Sigmoid colon (tissue), 7 donors: ENCODE data around the gene SLC25A1. TPM values are rescaled to one million over a fixed set of nuclear protein-coding genes. Genes with fewer than 3 reads are reported as not detected.

Source experiments
- DNase-seq: peaks from one replicate; pipeline ENCODE4 v3.0.0-alpha.2; 2019
- H3K27ac ChIP-seq, 4 donors: fragments of 200-600 bp; sonication (generic); one replicate each; pipeline ENCODE4 v1.5.1; 2016 to 2019; ENCODE audit warnings: mild to moderate bottlenecking in 1 of 4
- H3K27me3 ChIP-seq, 3 donors: fragments of 200-600 bp; sonication (generic); one replicate each; pipeline ENCODE4 v1.5.1; 2019; ENCODE audit warnings: mild to moderate bottlenecking in 1 of 3
- H3K36me3 ChIP-seq, 4 donors: fragments of 200-600 bp; sonication (generic); one replicate each; pipeline ENCODE4 v1.5.1; 2016 to 2019
- H3K4me1 ChIP-seq, 4 donors: fragments of 200-600 bp; sonication (generic); one replicate each; pipeline ENCODE4 v1.5.1; 2017 to 2019
- H3K4me3 ChIP-seq, 4 donors: fragments of 200-600 bp; sonication (generic); one replicate each; pipeline ENCODE4 v1.5.1; 2017 to 2019; ENCODE audit warnings: mild to moderate bottlenecking in 2 of 4, moderate library complexity in 1 of 4
- H3K9me3 ChIP-seq, 4 donors: fragments of 200-600 bp in 3 of 4; sonication (generic) in 3 of 4; one replicate each; pipeline versions ENCODE4 v1.5.1 to v1.6.1; 2013 to 2019
- CTCF ChIP-seq, 4 experiments: fragments of 450-650 bp in 3 of 4; fragments of 200-600 bp in 1 of 4; IDR thresholded peaks; one replicate each; pipeline ENCODE4 v1.5.1; 2016 to 2019; ENCODE audit warnings: antibody characterized with exemption in 4 of 4, mild to moderate bottlenecking in 3 of 4, moderate library complexity in 2 of 4
- EP300 ChIP-seq, 4 donors: sonication (generic); formaldehyde crosslinking; IDR thresholded peaks; one replicate each; pipeline ENCODE4 v1.6.1; 2017; ENCODE audit warnings: antibody characterized with exemption in 4 of 4
- POLR2A ChIP-seq, 2 donors: fragments of 450-650 bp; IDR thresholded peaks; one replicate each; pipeline ENCODE4 v1.6.1; 2016; ENCODE audit warnings: antibody characterized with exemption in 2 of 2, mild to moderate bottlenecking in 2 of 2, moderate library complexity in 2 of 2
- POLR2AphosphoS5 ChIP-seq, 4 donors: sonication (generic); formaldehyde crosslinking; IDR thresholded peaks; one replicate each; pipeline ENCODE4 v1.6.1; 2017; ENCODE audit warnings: antibody characterized with exemption in 4 of 4
- WGBS, 2 donors: extraction: QIAGEN DNeasy Blood & Tissue Kit; methylation state at CpG; one replicate each; pipeline ENCODE4 v1.1.7; 2013; 5-methylcytosine and 5-hydroxymethylcytosine counted together
- intact Hi-C: fragments of 100-400 bp; cut with DNase I; formaldehyde crosslinking; loops from one replicate; pipeline ENCODE4 v1.15.1; 2023
- polyA plus RNA-seq, 3 donors: library from polyadenylated mRNA; stranded (reverse); fragments of 200-250 nt; gene quantifications; one replicate each; pipeline ENCODE4 v1.2.3, GENCODE V29; 2013
- total RNA-seq, 4 donors: library from RNA; depleted of rRNA; stranded (reverse); fragments of >200 nt; gene quantifications; one replicate each; pipeline ENCODE4 v1.1.0, GENCODE V29; 2016
- donor health status: healthy with polysubstance abuse.
- donor health status: Bipolar disorder and iron deficiency.
- donor health status: healthy.

SLC25A1 gene
- total and polyA plus RNA-seq, 7 donors = 28.2 to 146 (median 45.3) TPM

DNA sequence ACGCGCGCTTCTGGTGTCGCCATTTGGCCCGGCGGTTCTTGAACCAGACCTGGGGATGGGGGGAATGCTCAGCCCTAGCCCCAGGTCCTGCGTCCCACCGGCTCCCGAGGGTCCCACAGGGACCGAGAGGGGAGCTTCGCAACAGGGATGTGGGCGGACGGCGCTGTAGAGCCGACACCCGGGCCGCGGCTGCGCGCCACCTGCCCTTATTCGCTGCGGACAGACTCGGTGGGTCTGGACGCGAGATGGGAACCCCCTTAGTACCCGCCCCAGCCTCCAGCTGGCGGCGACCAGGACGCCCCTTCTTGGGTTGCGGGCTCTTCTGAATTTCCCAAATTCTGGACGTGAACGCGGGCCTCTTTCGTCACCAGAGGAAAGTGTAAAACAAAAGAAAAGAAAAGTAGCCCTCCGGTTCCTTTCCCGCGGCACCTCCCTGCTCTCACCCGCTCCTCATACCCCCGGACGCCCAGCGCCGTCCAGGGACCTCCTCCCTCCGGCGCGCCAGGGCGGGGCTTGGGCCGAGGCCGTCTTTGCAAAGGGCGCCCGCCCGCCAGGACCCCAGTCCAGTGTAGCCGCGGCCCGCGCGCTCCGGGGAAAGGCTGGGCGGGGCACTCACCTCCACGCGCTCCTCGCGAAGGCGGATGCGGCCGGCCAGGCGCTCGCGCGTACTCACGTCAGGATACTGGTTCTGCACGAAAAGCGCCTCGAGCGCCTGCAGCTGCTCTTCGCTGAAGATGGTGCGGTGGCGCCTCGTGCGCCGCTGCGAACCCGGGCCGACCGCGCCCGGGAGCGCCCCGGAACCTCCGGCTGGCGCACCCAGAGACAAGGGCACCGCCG, 29.3 kb downstream of the SLC25A1 start:
- WGBS, 2 donors = 4 to 6% methylated on average over 92 of the region's 92 CpGs
- Histone ChIP-seq H3K36me3 (no peaks in the 10 kb centered on the region), H3K27me3 (peaks cover 25 to 66% (median 50%) of the 10 kb centered on the region in 3 donors), H3K4me1 (peaks cover 0 to 14% (median 10%) of the 10 kb centered on the region in 4 donors), H3K4me3 (peak overlapping the region in 3 of 4 donors; percentile 5 to 30 (median 29)), H3K9me3 (no peaks in the 10 kb centered on the region), H3K27ac (no peak overlapping the region)
- intact Hi-C loops = loop anchor here (10.0 kb wide), 1 partner anchor 146 kb away; the partner anchor contains the start of gene CLTCL1
- DNase-seq = no peak
- TF ChIP-seq POLR2A (IDR thresholded peaks at IDR 0.05) = no peak
- TF ChIP-seq EP300 (IDR thresholded peaks at IDR 0.05) = no peak
- no peak for TF ChIP-seq POLR2AphosphoS5 (IDR thresholded peaks at IDR 0.05)
- TF ChIP-seq CTCF (IDR thresholded peaks at IDR 0.05) = no peak

- 37% methylated on average over 33 of the region's 33 CpGs for WGBS, 2 donors
- no peak for TF ChIP-seq EP300 (IDR thresholded peaks at IDR 0.05)
- no peak for TF ChIP-seq CTCF (IDR thresholded peaks at IDR 0.05)
- TF ChIP-seq POLR2AphosphoS5 (IDR thresholded peaks at IDR 0.05) = no peak
- TF ChIP-seq POLR2A (IDR thresholded peaks at IDR 0.05) = no peak
- peaks cover 25 to 59% (median 46%) of the 10 kb centered on the region in 3 donors for H3K27me3 ChIP-seq
- H3K4me3 ChIP-seq = peak overlapping the region in 1 of 4 donors; percentile 29
- no peaks in the 10 kb centered on the region for H3K9me3 ChIP-seq
- no peak overlapping the region for H3K27ac ChIP-seq
- DNase-seq = no peak
- peaks cover 0 to 19% (median 17%) of the 10 kb centered on the region in 4 donors for H3K4me1 ChIP-seq
- no peaks in the 10 kb centered on the region for H3K36me3 ChIP-seq
- intact Hi-C loops = loop anchor here (10.0 kb wide), 1 partner anchor 146 kb away; the partner anchor contains the start of gene CLTCL1
Observed at GRCh38 chr22:19148417-19149046, 30.0 kb downstream of the SLC25A1 start.

- WGBS, 2 donors = 37 to 46% methylated on average over 9 of the region's 9 CpGs
- H3K27me3 ChIP-seq = peaks cover 25 to 47% (median 36%) of the 10 kb centered on the region in 3 donors
- H3K36me3 ChIP-seq = peaks cover 3 to 7% (median 4%) of the 10 kb centered on the region in 4 donors
- TF ChIP-seq POLR2AphosphoS5 (IDR thresholded peaks at IDR 0.05) = no peak
- TF ChIP-seq CTCF (IDR thresholded peaks at IDR 0.05) = no peak
- TF ChIP-seq EP300 (IDR thresholded peaks at IDR 0.05) = no peak
- no peak for TF ChIP-seq POLR2A (IDR thresholded peaks at IDR 0.05)
- H3K4me1 ChIP-seq = peaks cover 0 to 30% (median 25%) of the 10 kb centered on the region in 4 donors
- no peaks in the 10 kb centered on the region for H3K9me3 ChIP-seq
- intact Hi-C loops = loop anchor here (10.0 kb wide), 1 partner anchor 148 kb away; the partner anchor contains the start of gene CLTCL1
- H3K4me3 ChIP-seq = no peak overlapping the region
- DNase-seq = no peak
- no peak overlapping the region for H3K27ac ChIP-seq
Observed at GRCh38 chr22:19147195-19147780, 31.2 kb downstream of the SLC25A1 start.

DNA sequence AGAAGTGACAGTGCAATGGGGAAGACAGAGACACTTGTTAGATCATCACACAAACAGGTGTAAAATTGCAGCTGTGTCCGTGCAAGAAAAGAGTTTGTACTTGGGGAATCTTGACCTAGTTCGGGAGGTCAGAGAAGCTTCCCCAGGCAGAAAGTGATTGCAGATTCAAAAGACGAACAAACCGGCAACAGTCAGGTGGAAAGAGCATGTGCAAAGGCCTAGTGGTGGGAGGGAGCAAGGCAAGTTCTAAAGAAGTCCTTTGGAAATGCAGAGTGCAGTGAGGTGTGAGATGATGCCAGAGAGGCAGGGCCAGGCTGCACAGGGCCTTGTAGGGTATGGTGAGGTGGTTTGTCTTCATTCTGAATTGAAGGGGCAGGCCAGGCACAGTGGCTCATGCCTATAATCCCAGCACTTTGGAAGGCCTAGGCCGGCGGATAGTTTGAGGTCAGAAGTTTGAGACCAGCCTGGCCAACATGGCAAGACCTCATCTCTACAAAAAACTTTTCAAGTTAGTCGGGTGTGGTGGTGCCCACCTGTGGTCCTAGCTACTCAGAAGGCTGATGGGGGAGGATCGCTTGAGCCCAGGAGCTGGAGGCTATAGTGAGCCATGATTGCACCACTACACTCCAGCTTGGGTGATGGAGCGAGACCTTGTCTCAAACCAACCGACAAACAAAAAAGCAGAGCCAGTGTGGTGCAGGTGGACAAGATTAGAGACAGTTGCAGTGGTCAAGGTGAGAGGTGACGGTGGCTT, 32.1 kb downstream of the SLC25A1 start:
- H3K4me3 ChIP-seq = no peak overlapping the region
- peaks cover 22 to 38% (median 28%) of the 10 kb centered on the region in 3 donors for H3K27me3 ChIP-seq
- no peak overlapping the region for H3K27ac ChIP-seq
- H3K9me3 ChIP-seq = no peaks in the 10 kb centered on the region
- H3K4me1 ChIP-seq = peaks cover 0 to 30% (median 25%) of the 10 kb centered on the region in 4 donors
- TF ChIP-seq CTCF (IDR thresholded peaks at IDR 0.05) (no peak), POLR2A (IDR thresholded peaks at IDR 0.05) (no peak)
- intact Hi-C loops = loop anchor here (10.0 kb wide), 1 partner anchor 148 kb away; the partner anchor contains the start of gene CLTCL1
- H3K36me3 ChIP-seq = peaks cover 11 to 16% (median 13%) of the 10 kb centered on the region in 4 donors
- DNase-seq = no peak
- 81 to 86% methylated on average over 11 of the region's 11 CpGs for WGBS, 2 donors
